ENCODE data around the gene STK35.

- TF ChIP-seq POLR2A (IDR thresholded peaks at IDR 0.05): no peak
- TF ChIP-seq, protein P1, sequence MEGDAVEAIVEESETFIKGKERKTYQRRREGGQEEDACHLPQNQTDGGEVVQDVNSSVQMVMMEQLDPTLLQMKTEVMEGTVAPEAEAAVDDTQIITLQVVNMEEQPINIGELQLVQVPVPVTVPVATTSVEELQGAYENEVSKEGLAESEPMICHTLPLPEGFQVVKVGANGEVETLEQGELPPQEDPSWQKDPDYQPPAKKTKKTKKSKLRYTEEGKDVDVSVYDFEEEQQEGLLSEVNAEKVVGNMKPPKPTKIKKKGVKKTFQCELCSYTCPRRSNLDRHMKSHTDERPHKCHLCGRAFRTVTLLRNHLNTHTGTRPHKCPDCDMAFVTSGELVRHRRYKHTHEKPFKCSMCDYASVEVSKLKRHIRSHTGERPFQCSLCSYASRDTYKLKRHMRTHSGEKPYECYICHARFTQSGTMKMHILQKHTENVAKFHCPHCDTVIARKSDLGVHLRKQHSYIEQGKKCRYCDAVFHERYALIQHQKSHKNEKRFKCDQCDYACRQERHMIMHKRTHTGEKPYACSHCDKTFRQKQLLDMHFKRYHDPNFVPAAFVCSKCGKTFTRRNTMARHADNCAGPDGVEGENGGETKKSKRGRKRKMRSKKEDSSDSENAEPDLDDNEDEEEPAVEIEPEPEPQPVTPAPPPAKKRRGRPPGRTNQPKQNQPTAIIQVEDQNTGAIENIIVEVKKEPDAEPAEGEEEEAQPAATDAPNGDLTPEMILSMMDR (IDR thresholded peaks at IDR 0.05): no peak
These were observed 34.6 kb downstream of the STK35 start for GRCh38 chr20:2136275-2136674.

All from Peyer's patch (tissue), 4 donors.